Daoy (cell line): Measurements from ENCODE around the gene SLC44A3. TPM values are rescaled to one million over a fixed set of nuclear protein-coding genes. Genes with fewer than 3 reads are reported as not detected.

Experiments used
- DNase-seq: peaks from one replicate; pipeline ENCODE4 v3.0.0-alpha.2; 2015; ENCODE audit warnings: low read depth
- total RNA-seq: library from RNA; depleted of rRNA; stranded (reverse); fragments of >200 nt; shearing (Covaris generic); gene quantifications from 2 replicates; pipeline ENCODE4 v1.2.3, GENCODE V29; 2014

SLC44A3 gene
- total RNA-seq, 1 experiment from 2014 or later: 0.80 TPM

DNA sequence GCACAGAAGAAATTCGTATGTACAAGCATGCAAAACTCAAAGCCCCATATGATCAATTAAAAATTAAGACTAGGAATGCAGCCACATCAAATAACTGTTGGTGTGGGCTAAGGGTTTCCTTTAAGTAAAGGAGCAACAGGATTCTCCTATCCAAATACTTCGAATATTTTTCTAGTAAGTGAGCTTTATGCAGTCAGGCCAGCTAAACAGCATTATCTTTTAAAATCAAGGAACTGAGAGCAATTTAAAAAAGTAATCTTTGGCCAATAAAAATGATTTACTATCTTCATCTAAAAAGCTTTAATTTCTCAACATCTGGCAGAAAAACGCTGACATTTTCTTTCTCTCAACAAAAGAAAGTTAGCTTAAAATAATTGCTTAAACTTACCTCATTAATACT is 87.0 kb downstream of the SLC44A3 start:
- no peak for DNase-seq

DNA sequence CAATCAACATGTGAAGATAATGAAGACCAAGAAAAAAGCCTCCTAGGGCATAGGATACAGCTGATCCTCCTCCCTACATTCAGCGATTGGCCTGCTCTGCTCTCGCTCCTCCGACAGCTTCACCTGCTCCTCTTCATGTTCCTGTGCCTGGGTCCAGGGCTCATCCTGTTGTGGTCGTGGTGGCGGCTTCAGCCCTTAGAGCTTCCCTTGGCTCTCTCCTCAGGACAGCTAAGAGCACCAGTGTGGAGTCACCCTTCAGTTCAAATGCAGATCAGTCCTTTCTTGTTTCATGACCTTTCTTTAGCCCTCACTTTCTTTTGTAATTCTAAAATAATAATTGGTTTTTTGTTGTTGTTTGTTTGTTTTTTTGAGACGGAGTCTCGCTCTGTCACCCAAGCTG is 88.0 kb downstream of the SLC44A3 start:
- no peak for DNase-seq

DNA sequence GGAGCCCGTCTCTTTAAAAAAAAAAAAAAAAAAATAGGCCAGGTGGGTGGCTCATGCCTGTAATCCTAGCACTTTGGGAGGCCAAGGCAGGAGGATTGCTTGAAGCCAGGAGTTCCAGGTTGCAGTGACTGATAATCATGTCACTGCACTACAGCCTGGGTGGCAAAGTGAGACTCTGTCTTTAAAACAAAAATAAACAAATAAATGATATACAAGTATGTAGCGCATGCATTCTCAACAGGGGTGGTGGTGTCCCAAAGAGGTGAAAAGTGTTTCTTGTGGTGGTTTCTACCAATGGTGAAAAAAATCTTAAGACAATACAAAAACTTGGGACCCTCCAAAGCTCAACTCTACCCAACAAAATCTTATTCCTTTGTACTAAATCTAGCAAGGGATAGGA is 88.8 kb downstream of the SLC44A3 start:
- DNase-seq: no peak

DNA sequence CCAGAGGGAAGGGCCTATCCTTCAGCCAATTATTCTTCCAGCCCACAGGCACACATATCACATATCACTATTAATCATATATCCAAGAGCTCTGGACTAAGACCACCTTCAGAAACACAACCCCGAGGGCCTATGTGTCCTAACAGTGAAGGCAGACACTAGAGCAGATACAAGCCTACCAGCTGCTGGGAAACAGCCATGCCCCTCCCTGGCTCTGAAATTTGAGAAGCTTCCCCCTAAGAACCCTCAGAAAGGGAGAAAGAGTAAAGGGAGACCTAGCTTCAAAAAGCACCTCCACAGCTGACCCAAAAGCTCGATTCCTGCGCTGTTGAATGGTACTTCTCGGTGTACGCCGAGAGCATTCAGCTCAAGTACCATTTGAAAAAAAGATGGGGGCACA is 89.3 kb downstream of the SLC44A3 start:
- no peak for DNase-seq

DNA sequence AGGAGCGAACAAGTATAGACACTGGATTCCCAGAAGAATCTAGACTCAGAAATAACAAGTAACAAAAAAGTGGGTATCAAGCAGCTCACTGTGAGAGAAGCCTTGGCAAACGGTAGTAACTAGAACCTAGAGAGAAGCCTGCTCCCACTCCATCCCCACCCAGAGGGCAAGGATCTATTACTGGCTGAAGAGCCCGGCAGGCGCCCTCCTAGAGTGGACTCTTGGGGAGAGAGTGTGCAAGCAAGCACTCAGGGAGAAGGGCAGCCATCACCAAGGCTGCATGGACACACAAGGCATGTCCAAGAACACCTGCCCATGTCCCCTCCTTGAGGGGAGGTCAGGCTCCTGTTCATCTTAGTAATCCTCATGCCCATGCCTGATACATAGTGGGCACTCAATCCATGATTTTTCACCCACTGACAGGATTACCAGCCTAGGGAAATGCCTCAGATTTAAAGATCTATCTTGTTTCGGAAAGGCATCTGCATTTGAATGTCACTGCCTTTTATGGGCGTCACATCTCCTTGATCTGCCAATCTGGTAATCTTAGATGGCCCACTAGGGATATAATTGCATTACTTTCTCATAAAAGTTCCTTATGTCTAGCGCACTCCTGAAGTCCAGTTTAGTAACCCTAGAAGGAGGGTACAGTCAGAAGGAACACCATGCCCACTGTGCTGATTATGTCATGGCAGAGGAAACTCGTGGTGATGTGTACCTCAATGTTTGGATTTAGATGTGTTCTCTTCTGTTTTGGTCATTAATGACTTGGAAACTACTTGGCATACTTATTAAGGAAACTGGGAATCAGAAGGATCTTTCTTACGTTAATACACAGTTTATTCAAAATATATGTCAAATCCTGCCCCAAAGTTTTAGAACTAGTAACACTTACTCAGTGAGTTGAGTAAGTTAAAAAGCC is 92.4 kb downstream of the SLC44A3 start:
- DNase-seq: no peak

DNA sequence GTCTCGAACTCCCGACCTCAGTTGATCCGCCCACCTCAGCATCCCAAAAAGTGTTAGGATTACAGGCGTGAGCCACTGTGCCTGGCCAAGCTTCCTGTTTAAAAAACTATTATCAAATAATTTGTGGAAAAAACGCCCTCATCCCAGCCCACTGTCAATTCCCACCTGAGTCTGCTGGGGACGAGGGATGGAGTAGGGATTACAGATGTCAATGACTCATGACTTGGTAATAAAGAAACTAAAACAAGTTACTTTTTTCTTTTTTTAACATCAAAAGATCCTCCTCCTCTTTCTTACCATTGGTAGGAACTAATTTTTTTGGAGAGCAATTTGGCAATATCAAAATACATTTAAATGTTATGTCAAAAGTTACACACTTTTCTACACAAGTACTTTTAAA is 97.1 kb downstream of the SLC44A3 start:
- DNase-seq: no peak

DNA sequence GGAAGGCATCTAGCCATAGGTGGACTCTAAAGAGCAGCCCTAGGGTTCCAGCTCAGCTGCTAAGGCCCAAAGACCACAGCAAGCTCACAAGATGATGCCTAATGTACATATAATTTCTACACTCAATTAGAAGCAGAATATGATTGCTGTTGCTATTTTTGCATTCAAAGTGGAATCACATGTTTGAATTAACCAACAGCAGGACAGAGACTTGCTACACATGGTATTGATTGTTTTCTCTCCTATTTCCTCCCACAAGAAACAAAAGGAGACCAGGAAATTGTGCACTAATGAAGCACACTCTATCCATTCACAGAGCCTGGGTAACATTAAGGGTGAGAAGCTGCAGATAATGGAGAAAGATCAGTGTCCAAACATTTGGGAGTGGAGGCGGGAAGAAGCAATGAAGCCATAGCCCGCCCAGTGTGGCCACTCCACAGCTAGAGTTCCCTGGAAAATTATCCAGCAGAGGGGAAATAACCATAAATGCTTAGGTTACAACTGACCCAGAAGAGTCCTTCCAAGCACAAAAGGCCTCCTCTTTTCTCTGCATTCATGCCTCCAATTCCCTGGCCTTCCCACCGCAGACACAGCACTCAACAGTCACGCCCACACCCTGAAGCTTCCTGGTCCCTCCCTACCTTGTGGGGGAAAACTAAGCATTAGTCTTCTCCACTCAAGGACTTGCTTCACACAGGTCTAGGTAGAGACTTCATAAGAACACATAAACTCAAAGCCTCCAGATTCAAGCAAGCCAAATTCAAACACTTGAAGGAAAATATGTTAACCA is 99.3 kb downstream of the SLC44A3 start:
- DNase-seq: no peak

DNA sequence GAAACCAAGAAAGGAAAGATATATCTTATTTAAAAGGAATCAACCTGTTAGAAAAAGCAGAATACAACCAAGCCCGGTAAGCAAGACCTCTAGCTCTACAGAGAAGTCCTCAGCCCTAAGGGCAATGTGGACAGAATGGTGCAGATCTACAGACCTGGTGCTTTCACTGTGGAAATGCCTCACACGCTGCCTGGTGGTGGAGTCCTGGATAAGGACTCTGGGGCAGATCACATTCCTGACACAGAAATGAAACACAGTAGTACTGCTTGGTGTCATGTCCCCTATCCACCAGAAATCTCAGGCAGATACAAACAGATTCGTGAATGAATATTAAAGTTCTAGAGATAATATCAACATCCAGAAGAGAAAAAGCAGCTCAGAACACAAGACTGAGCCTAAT is 99.9 kb downstream of the SLC44A3 start:
- DNase-seq: no peak

DNA sequence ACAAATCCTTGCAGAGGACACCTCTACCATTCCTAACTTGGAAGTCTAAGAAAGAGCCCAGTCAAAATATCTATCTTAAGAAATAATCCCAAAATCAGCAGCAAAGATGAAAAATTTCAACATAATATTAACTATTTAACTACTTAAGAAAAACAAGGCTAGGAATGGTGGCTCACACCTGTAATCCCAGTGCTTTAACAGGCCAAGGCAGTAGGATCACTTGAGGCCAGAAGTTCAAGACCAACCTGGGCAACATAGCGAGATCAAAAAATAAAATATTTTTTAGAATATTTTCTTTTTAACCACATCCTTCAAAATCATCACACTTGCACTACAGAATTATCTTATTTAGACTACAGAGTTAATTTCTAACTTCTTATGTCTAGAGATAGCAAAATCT is 101.8 kb downstream of the SLC44A3 start:
- DNase-seq: no peak

DNA sequence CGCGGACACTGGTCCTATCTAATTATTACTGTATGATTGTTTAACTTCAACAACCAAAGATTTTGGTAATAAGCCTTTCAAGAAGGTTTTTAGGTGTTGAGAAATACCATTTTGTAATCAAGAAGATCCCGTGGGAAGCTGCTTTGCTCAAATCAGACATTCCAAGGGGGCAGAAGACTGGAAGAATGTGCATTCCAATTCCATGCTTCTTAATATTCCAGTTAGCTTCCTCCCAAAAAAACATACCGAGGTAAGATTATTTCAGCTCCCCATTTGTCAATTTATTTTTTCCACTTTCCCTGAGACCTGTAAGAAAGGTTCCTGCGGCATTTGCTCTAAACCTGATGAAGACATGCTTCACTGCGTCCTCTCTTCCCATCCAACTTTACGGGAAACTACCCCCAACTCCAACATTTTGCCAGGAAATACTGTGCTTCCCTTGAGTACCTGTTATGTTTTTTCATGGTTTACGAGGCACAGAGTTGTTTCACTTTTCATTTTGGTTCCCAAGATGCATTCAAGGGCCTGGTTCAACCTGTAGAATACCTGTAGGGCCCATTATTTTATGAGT is 102.7 kb downstream of the SLC44A3 start:
- no peak for DNase-seq

DNA sequence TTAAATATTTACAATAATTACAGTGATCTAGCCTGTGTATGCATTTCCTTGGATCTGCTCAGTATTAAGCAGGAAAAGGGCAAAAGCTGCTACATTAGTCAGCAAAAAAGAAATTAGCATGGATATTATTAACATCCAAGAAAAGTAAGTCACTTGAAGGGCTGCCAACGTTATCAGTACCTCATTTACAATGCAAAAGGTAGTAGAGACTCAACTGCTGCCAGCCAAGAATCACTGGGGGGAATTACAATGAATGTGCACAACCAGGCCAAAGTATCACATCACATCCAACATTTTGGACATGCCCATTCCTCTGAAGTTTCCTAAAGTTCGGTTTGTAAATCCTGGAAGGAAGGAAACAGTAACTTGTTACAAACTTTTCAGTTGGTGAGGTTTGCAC is 104.8 kb downstream of the SLC44A3 start:
- peak; percentile 45 for DNase-seq

DNA sequence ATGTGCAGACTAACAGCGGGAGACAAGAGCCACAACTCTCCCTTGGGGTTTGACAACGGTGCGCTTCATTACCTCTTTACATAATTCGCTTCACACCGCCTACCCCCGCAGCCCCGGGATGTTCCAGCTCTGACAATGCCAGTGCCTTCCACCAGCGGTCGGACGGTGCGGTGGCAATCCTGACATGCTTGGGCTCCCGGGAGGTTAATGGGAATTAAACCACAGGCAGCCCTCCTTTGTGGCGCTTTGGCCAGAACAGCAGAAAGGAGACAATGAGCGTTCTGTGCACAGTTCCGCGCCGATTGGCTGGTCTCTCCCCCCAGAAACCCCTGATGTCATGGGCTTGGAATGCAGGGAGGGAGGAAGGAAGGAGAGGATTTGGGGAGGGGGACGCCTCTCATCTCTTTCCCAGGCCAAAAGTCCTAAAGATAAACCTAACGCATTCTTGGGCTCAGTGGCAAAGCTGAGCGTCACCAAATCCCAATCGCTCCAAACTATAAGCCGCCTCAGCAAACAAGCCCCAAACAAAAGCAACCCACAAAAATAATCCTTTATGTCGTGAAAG is 105.5 kb downstream of the SLC44A3 start:
- DNase-seq: peak; percentile 98

DNA sequence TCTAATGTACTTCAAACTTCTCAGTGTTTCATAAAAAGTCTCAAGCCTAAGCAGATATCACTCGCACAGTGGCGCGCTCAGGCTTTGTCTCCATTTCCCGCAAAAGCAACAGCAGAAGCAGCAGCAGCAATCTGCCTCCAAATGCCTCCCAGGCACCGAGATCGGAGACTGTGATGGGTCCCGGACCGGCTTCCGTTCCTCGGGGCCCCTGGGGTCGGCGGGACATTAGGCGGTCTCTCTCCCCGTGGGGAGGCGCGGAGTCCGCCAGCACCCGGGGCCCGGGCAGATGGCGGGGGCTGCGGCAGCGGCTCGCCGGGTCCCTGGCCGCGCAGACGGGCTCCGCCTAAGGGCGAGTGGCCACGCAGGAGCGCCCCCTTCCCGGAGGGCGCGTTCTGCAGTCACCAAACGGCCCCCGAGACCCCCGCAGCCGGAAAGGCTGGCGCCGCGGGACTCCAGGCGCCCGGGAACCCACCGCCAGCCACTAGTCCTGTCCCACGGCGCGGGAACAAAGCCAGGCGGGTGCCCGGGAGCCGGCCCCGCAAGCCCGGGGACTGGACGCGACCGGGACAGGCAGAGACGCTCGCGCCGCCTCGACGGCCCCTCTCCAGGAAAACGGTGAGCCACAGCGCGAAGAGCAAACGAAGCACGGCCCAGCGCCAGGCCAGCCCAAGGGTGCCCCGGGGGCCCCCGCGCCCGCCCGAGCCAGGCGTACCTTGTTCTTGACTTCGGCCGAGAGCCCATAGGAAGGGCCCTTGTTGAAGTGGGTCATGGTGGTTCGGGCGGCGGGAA is 106.2 kb downstream of the SLC44A3 start:
- peak; percentile 80 for DNase-seq

DNA sequence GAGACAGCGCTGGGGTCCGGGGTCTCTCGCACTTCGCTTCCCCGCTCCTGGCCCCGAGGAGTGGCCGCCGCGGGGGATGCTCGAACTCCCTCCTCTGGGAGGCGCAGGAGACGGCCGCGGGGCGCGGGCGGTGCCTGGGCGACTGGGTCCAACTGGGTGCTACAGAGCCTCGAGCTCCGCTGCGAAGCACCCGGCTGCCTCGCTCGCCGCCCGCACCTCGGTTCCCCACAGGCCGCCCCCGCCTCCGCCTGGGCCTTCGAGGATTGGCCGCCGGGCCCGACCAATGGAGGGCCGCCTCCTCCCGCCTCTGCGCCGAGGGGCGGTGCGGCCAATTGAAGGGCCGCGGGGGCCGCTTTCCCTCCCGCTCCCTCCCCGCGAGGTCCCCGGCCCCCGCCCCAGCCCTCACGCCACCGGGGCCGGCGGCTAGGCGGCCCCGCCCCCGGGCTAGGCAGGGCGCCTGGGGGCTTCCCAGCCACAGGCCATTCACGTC is 106.8 kb downstream of the SLC44A3 start, which contains the start of gene CNN3:
Gene CNN3 (minus strand): TSS at position 196 of the 490 bp plus-strand sequence. CDS start 216 bp downstream, outside the sequence.
- DNase-seq: peak; percentile 99

DNA sequence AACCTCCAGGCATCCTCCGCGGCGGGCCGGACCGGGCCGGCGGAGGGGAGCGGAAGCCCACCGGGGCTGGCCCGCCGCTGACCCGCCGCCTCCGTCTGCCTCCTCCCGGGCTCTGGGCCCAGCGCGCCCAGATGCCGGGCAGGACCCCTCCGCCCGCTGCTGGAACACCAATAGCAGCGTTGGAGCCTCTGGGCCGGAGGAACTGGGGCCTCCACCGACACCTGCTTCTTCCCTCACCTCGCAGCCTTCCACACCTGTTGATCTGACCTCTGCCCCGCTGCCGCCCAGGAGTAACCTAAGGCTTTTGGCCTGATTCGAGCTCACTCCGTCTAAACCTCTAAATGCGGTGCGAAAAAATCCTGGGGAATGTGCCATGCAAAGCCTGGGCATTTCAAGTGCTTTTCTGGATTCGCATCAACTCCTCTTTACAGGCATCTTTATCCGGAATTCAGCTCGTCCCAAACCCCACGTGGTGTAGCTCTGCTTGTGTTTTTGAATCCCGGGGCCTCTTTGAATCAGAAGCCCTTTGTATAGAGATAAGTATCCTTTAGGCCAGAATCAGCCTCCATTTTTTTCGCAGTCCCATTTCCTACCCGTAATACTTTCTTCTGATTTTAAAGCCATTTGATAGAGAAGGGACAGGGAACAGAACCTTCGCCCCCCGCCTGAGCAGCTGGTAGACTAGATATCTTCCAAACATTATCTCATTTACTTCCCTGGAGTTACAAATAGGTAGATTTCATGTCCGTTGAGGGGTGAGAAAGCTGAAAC is 107.4 kb downstream of the SLC44A3 start:
- DNase-seq: peak; percentile 72

DNA sequence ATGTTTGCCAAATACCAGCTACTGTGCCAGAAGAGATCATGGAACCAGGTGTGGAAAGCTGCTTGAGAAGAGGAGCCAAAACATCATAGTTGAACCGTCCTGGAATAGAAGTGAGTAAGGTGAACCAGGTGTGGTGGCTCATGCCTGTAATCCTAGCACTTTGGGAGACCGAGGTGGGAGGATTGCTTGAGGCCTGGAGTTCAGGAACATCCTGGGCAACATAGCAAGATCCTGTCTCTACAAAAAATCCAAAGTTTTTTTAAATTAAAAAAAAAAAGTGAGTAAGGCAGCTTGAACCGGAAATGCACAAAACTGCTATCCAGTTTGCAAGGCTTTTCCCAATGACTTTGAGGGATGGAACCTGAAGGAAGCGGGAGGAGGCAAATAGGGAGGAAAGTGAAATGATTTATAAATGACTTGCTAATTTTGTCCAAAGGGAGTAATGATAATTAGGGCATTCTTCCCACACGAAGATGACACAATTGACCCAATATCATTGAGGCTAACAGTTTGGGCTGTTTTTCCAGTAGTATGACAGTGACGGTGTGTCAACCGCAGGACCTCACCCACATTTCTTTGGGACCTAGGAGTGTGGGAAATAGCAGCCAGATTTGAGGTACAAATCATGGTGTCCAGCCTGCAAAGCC is 108.3 kb downstream of the SLC44A3 start:
- DNase-seq: no peak

DNA sequence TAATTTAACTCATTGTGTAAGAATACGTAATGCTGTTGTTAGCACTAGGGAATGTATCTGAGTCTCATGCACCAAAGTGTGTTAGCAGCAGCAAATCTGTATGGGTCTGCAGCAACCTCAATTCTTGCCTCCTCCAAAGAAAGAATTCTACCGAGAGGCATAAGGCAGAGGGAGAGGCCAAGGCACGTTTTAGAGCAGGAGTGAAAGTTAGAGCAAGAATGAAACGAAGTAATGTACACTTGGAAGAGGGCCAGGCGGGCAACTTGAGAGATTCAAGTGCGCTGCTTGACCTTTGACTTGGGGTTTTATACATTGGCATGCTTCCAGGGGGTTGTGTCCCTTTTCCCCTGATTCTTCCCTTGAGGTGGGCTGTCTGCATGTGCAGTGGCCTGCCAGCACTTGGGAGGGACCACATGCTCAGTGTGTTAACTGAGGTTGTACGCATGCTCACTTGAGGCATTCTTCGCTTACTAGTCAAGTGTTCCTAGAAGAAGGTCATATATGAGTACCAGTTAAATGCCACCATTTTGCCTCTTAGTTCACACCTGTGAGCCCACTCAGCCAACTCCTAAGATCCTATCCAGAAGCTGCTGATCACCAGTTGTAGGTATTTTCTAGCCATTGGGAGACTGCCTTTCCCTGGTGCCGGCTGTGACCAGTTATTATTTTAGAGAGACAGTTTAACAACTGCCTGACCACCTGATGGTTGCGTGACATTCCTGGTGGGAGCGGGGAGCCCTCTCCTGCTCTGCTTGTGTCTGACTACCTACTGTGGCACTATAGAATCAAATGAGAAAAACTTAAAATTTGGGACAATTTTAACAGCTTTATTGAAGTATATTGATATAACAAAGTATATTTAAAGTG is 109.4 kb downstream of the SLC44A3 start:
- DNase-seq: peak; percentile 24

DNA sequence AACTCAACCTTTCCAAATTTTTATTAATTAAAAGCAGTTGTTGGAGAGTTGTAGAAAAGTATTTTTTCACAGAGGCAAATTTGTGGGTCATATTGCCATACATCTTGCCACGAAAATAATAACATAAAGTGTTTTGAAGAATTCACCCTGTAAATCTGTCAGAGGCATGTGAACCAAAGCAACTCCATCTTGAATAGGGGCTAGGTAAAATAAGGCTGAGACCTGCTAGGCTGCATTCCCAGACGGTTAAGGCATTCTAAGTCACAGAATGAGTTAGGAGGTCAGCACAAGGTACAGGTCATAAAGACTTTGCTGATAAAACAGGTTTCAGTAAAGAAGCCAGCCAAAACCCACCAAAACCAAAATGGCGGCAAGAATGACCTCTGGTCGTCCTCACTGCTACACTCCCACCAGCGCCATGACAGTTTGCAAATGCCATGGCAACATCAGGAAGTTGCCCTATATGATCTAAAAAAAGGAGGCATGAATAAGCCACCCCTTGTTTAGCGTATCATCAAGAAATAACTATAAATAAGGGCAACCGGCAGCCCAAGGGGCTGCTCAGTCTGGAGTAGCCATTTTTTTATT is 111.2 kb downstream of the SLC44A3 start:
- no peak for DNase-seq
